ENCODE measurements around the gene PCBP2.
"Not testable (repeated sequence)": the region's sequence is repeated elsewhere in the genome, so short reads cannot be mapped to it uniquely, and the experiment has no call there.

DNA sequence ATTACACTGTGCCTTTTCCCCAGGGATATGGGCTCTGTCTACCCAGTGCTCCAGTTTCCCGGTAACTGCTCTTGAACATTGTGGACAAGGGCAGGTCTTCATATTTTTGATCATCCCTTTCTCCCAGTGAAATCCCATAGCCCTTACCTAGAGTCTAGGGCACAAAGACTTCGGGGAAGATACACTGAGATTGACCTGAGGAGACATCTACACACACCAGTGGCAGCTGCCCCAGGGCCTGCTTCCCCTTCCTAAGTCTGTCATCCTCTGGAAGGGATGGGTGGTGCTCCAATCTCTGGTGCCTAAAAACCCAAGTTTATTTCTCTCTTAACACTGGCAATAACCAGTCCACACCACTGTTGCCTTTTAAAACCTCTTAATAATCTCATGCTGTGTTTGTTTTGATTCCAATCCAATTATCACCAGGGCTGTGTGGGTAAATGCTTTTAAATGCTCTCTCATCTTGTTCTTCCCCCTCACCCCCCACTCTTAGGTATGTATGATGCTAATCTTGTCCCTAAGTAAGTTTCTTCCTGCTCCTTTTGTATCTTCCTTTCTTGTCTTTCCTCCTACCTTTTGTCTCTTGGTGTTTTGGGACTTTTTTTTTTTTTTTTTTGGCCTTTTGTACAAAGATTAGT, 36.0 kb upstream of the PCBP2 start:
- not testable (repeated sequence) for TF ChIP-seq SP1 (IDR thresholded peaks at IDR 0.05; ENCODE audit: low read depth); CBX3 (IDR thresholded peaks at IDR 0.05; ENCODE audit: low read depth); POLR2AphosphoS5 (IDR thresholded peaks at IDR 0.05; ENCODE audit: low read depth, low read length)
- TF ChIP-seq, protein P1, sequence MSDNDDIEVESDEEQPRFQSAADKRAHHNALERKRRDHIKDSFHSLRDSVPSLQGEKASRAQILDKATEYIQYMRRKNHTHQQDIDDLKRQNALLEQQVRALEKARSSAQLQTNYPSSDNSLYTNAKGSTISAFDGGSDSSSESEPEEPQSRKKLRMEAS (IDR thresholded peaks at IDR 0.05), result not testable (repeated sequence)
